ENCODE data around the gene DHX16. TPM values are rescaled to one million over a fixed set of nuclear protein-coding genes. Genes with fewer than 3 reads are reported as not detected.

DHX16 gene
- total and polyA plus RNA-seq, 9 of the 15 experiments (the other 6 are each of a cell fraction or from before 2014, with no cell fraction given) = 14.6 to 66.1 (median 47.5) TPM

- TF ChIP-seq ZNF407 (IDR thresholded peaks at IDR 0.05; ENCODE audit: low read depth) (peak; percentile 87), ZNF57 (CRISPR knock-in tag; IDR thresholded peaks at IDR 0.05) (no peak), TAF7 (tag; IDR thresholded peaks at IDR 0.05) (peak; percentile 98), MITF (IDR thresholded peaks at IDR 0.05) (peak; percentile 41; the same call in 1 of the 2 replicates), L3MBTL2 (IDR thresholded peaks at IDR 0.05) (peak; percentile 79; the same call in 1 of the 2 replicates), ZNF384 (IDR thresholded peaks at IDR 0.05; ENCODE audit: low read depth, low read length) (no peak), ZNF263 (CRISPR knock-in tag; IDR thresholded peaks at IDR 0.05; ENCODE audit: borderline replicate concordance) (peak; percentile 2; the same call in 1 of the 2 replicates), XRCC4 (IDR thresholded peaks at IDR 0.05; ENCODE audit: extremely low read depth, insufficient read depth, insufficient read length) (no peak), KLF16 (IDR thresholded peaks at IDR 0.05) (no peak), SMARCB1 (IDR thresholded peaks at IDR 0.05; ENCODE audit: insufficient read length, low read depth) (no peak), MYBL2 (IDR thresholded peaks at IDR 0.05; ENCODE audit: low read depth) (no peak), MYBL2 (CRISPR knock-in tag; IDR thresholded peaks at IDR 0.05; ENCODE audit: borderline replicate concordance) (no peak), MIER1 (IDR thresholded peaks at IDR 0.05; ENCODE audit: low read depth) (no peak), VEZF1 (CRISPR knock-in tag; IDR thresholded peaks at IDR 0.05) (peak; percentile 94), ZSCAN32 (CRISPR knock-in tag; IDR thresholded peaks at IDR 0.05) (no peak), ZBTB9 (CRISPR knock-in tag; IDR thresholded peaks at IDR 0.05) (peak; percentile 30; the same call in 1 of the 2 replicates)
These were observed 55.1 kb downstream of the DHX16 start, which contains the start of gene MRPS18B (continued) for GRCh38 chr6:30617565-30618269.

All from K562 (cell line).